Smooth muscle cell (in vitro differentiated cells): Measurements from ENCODE around the gene PLEKHA7. TPM values are rescaled to one million over a fixed set of nuclear protein-coding genes. Genes with fewer than 3 reads are reported as not detected.

Source experiments
- DNase-seq: peaks from one replicate; lab custom pipeline; 2025; ENCODE audit not compliant: unreplicated experiment; lab: John Stamatoyannopoulos, UW
- H2AFZ ChIP-seq: fragments of 200-600 bp; sonication (generic); 2 replicates; pipeline ENCODE4 v1.6.0; 2016; ENCODE audit warnings: antibody characterized with exemption, low read depth, mild to moderate bottlenecking
- H3F3A ChIP-seq: fragments of 200-600 bp; sonication (generic); 2 replicates; pipeline ENCODE4 v1.6.0; 2017; ENCODE audit warnings: antibody characterized with exemption, low read depth
- H3K27ac ChIP-seq: fragments of 200-600 bp; sonication (generic); 2 replicates; pipeline ENCODE4 v1.5.1; 2016; ENCODE audit warnings: low read depth, mild to moderate bottlenecking
- H3K27me3 ChIP-seq: fragments of 200-600 bp; sonication (generic); 2 replicates; pipeline ENCODE4 v1.6.1; 2016; ENCODE audit warnings: low read depth, mild to moderate bottlenecking
- H3K36me3 ChIP-seq: fragments of 200-600 bp; sonication (generic); 2 replicates; pipeline ENCODE4 v1.5.1; 2016; ENCODE audit warnings: low read depth
- H3K4me1 ChIP-seq: fragments of 200-600 bp; sonication (generic); 2 replicates; pipeline ENCODE4 v1.5.1; 2016; ENCODE audit warnings: low read depth
- H3K4me2 ChIP-seq: fragments of 200-600 bp; sonication (generic); 2 replicates; pipeline ENCODE4 v1.6.0; 2016; ENCODE audit warnings: mild to moderate bottlenecking
- H3K4me3 ChIP-seq: fragments of 200-600 bp; sonication (generic); 2 replicates; pipeline ENCODE4 v1.5.1; 2016; ENCODE audit warnings: mild to moderate bottlenecking
- H3K79me2 ChIP-seq: fragments of 200-600 bp; sonication (generic); 2 replicates; pipeline ENCODE4 v1.6.0; 2016; ENCODE audit warnings: low read depth, mild to moderate bottlenecking
- H3K9ac ChIP-seq: fragments of 200-600 bp; sonication (generic); 2 replicates; pipeline ENCODE4 v1.6.0; 2016; ENCODE audit warnings: low read depth
- H3K9me3 ChIP-seq: fragments of 200-600 bp; sonication (generic); replicated peaks from 2 replicates; pipeline ENCODE4 v1.5.1; 2016; ENCODE audit warnings: low read depth
- H4K20me1 ChIP-seq: fragments of 200-600 bp; sonication (generic); 2 replicates; pipeline ENCODE4 v1.6.0; 2016; ENCODE audit warnings: low read depth
- WGBS: methylation state at CpG from one replicate; pipeline ENCODE4 v1.1.7; 2016; ENCODE audit warnings: low lambda C conversion rate; 5-methylcytosine and 5-hydroxymethylcytosine counted together
- polyA plus RNA-seq: library from polyadenylated mRNA; unstranded; fragments of >200 nt; fragmentation: Nextera tagmentation; extraction: Ambion mirVana; gene quantifications from 2 replicates; pipeline ENCODE4 v1.2.1, GENCODE V29; 2016
- total RNA-seq: library from RNA; depleted of rRNA; stranded (reverse); fragments of >200 nt; gene quantifications from 2 replicates; pipeline ENCODE4 v1.2.3, GENCODE V29; 2014
- TF ChIP-seq, protein P1 (sequence below): fragments of 200-600 bp; sonication (generic); IDR thresholded peaks from 2 replicates; pipeline ENCODE4 v1.5.1; 2017; ENCODE audit warnings: borderline replicate concordance, mild to moderate bottlenecking, antibody characterized with exemption; ENCODE audit not compliant: insufficient read depth, poor library complexity, severe bottlenecking

The PLEKHA7 gene
- total and polyA plus RNA-seq, 2 experiments from 2014 or later: 0.19 to 22.2 TPM

GRCh38 chr11:16749666-16750065, 264.5 kb downstream of the PLEKHA7 start:
- H4K20me1 ChIP-seq: peaks cover 95% of the 10 kb centered on the region
- H2AFZ ChIP-seq: no peak overlapping the region
- H3F3A ChIP-seq: peaks cover 4% of the 10 kb centered on the region
- H3K36me3 ChIP-seq: peaks cover 45% of the 10 kb centered on the region
- H3K79me2 ChIP-seq: peaks cover 41% of the 10 kb centered on the region
- H3K27me3 ChIP-seq: no peaks in the 10 kb centered on the region
- H3K9me3 ChIP-seq: no peaks in the 10 kb centered on the region
- no peak overlapping the region for H3K9ac ChIP-seq
- no peak overlapping the region for H3K27ac ChIP-seq
- no peak for DNase-seq
- TF ChIP-seq, protein P1, sequence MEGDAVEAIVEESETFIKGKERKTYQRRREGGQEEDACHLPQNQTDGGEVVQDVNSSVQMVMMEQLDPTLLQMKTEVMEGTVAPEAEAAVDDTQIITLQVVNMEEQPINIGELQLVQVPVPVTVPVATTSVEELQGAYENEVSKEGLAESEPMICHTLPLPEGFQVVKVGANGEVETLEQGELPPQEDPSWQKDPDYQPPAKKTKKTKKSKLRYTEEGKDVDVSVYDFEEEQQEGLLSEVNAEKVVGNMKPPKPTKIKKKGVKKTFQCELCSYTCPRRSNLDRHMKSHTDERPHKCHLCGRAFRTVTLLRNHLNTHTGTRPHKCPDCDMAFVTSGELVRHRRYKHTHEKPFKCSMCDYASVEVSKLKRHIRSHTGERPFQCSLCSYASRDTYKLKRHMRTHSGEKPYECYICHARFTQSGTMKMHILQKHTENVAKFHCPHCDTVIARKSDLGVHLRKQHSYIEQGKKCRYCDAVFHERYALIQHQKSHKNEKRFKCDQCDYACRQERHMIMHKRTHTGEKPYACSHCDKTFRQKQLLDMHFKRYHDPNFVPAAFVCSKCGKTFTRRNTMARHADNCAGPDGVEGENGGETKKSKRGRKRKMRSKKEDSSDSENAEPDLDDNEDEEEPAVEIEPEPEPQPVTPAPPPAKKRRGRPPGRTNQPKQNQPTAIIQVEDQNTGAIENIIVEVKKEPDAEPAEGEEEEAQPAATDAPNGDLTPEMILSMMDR: no peak
- H3K4me2 ChIP-seq: no peak overlapping the region
- no peak overlapping the region for H3K4me3 ChIP-seq
- H3K4me1 ChIP-seq: no peaks in the 10 kb centered on the region
- WGBS: 94% methylated on average over 2 of the region's 2 CpGs

- no peak overlapping the region for H3K4me3 ChIP-seq
- peaks cover 4% of the 10 kb centered on the region for H3F3A ChIP-seq
- H3K36me3 ChIP-seq: peaks cover 41% of the 10 kb centered on the region
- no peaks in the 10 kb centered on the region for H3K4me1 ChIP-seq
- H2AFZ ChIP-seq: no peak overlapping the region
- H4K20me1 ChIP-seq: peaks cover 98% of the 10 kb centered on the region
- H3K9ac ChIP-seq: no peak overlapping the region
- TF ChIP-seq, protein P1: no peak
- 89% methylated on average over 1 of the region's 1 CpG for WGBS
- H3K79me2 ChIP-seq: peaks cover 46% of the 10 kb centered on the region
- DNase-seq: no peak
- H3K27ac ChIP-seq: no peak overlapping the region
- no peaks in the 10 kb centered on the region for H3K27me3 ChIP-seq
- no peaks in the 10 kb centered on the region for H3K9me3 ChIP-seq
- no peak overlapping the region for H3K4me2 ChIP-seq
Observed at GRCh38 chr11:16749092-16749491, 265.1 kb downstream of the PLEKHA7 start.

GRCh38 chr11:16745950-16746605, 268.1 kb downstream of the PLEKHA7 start:
- TF ChIP-seq, protein P1: no peak

GRCh38 chr11:16744128-16744725, 270.0 kb downstream of the PLEKHA7 start:
- Histone ChIP-seq H3K4me2 (no peak overlapping the region), H3K27ac (no peak overlapping the region), H3K9me3 (no peaks in the 10 kb centered on the region), H2AFZ (no peak overlapping the region), H3F3A (no peaks in the 10 kb centered on the region), H3K79me2 (peaks cover 95% of the 10 kb centered on the region), H3K36me3 (peaks cover 20% of the 10 kb centered on the region), H3K27me3 (no peaks in the 10 kb centered on the region), H4K20me1 (peaks cover 96% of the 10 kb centered on the region), H3K4me3 (no peak overlapping the region), H3K9ac (no peak overlapping the region), H3K4me1 (peaks cover 27% of the 10 kb centered on the region)
- WGBS: 93% methylated on average over 5 of the region's 5 CpGs
- TF ChIP-seq, protein P1: no peak
- DNase-seq: no peak

More at GRCh38 chr11:16745950-16746605, 268.1 kb downstream of the PLEKHA7 start:
- Histone ChIP-seq H3K27me3 (no peaks in the 10 kb centered on the region), H3K4me2 (no peak overlapping the region), H3K9me3 (no peaks in the 10 kb centered on the region), H4K20me1 (peaks cover 98% of the 10 kb centered on the region), H3K27ac (no peak overlapping the region), H3K79me2 (peaks cover 77% of the 10 kb centered on the region), H3F3A (no peaks in the 10 kb centered on the region), H3K36me3 (peaks cover 29% of the 10 kb centered on the region), H3K4me1 (peaks cover 15% of the 10 kb centered on the region), H2AFZ (no peak overlapping the region), H3K9ac (no peak overlapping the region), H3K4me3 (no peak overlapping the region)
- no peak for DNase-seq
- 99% methylated on average over 2 of the region's 2 CpGs for WGBS
